Measurements from ENCODE around the gene SLC7A5.
"Not testable (repeated sequence)": the region's sequence is repeated elsewhere in the genome, so short reads cannot be mapped to it uniquely, and the experiment has no call there.

The SLC7A5 gene

DNA sequence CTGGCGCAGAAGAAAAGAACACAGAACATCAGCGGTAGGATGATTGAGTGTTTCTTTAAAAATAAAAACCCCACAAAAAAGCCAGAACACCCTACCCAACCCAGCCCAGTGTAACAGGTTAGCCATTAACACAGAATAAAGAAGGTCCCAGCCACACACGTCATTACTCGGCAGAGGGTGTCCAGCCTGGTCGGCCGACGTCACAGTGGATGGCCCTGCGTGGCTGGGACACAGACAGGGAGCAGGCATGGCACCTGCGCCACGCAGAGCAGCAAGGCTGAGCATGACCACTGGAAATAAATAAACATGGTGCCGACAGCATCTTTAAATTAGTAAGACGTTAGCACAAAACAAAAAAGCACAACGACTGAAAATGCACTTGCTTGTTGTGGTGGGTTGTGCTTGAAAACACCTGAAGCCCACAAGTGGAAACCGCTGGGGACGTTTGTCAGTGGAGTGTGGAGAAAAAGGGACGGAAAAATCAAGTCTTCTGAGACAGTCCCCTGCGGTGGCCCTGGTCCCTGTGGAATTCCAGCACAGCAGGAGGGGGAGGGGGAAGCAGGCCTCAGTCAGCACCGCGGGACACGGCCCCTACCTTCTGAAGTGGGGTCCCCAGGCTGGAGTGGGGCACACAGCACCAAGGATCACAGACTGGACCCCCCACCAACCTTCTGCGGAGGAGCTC, 39.2 kb downstream of the SLC7A5 start:
- CTCF ChIA-PET = interaction anchor here (0.6 to 10.8 kb wide), 2 partner anchors 19 to 50 kb away, joined by 3 to 157 read pairs; no protein-coding TSS in a partner anchor
- no peak for DNase-seq (ENCODE audit: low read depth, low spot score)
- no peak for TF ChIP-seq CTCF (IDR thresholded peaks at IDR 0.05; ENCODE audit: insufficient read depth, low read length, missing control alignments)
- POLR2A ChIA-PET = no interaction called here
- no peak overlapping the region for H3K4me3 ChIP-seq (ENCODE audit: low read depth, low read length)

GRCh38 chr16:87829622-87829980, 39.7 kb downstream of the SLC7A5 start:
- POLR2A ChIA-PET = no interaction called here
- no peak for DNase-seq (ENCODE audit: low read depth, low spot score)
- CTCF ChIA-PET = interaction anchor here (1.6 kb wide), 1 partner anchor 19 kb away, joined by 9 read pairs; no protein-coding TSS in a partner anchor
- no peak for TF ChIP-seq CTCF (IDR thresholded peaks at IDR 0.05; ENCODE audit: insufficient read depth, low read length, missing control alignments)
- no peak overlapping the region for H3K4me3 ChIP-seq (ENCODE audit: low read depth, low read length)

GRCh38 chr16:87828907-87829621, 40.2 kb downstream of the SLC7A5 start:
- TF ChIP-seq CTCF (IDR thresholded peaks at IDR 0.05; ENCODE audit: insufficient read depth, low read length, missing control alignments) = no peak
- ChIA-PET POLR2A (interaction anchor here (0.6 to 1.0 kb wide), 2 partner anchors 18 to 22 kb away, joined by 3 read pairs; no protein-coding TSS in a partner anchor), CTCF (interaction anchor here (1.6 kb wide), 1 partner anchor 20 kb away, joined by 9 read pairs; no protein-coding TSS in a partner anchor)
- no peak overlapping the region for H3K4me3 ChIP-seq (ENCODE audit: low read depth, low read length)
- no peak for DNase-seq (ENCODE audit: low read depth, low spot score)

DNA sequence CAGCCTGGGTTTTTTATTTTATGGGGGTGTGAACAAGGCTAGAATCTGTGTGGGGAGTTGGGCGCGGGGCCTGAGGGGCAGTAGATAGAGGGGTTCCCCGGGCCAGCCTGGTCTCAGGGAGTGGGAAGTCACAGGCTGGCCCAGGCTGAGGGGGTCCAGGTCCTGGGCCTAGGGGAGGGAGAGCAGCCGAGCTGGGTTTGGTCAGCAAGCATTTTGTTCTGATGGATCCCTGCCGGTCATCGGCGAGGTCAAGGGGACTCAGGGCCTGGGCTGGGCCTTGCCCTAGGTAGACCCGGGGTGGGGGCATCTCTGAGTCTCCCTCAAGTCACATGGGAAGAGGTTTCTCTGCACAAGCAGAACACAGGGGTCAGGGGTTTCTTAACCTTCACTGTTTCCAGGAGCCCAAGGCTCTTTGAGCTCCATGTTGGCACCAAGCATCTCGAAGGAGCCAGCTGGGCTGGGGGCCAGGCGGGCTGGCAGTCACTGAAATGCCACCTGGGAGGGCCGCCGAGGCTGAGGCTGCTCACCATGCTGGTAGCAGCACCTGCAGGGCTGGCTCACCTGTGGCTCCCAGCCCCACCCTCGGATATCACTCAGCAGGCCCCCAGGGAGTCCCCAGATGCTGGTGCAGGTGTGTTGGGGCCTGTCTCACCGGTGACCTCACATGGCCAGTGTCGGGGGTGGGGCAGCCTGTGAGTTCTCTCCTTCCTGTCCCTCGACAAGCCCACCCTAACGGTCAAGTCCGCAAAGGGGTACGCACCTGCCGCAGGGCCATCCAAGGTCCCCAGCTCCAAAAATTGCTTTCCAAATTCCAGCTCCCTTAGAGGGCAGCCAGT, 41.0 kb downstream of the SLC7A5 start:
- H3K4me3 ChIP-seq (ENCODE audit: low read depth, low read length) = no peak overlapping the region
- TF ChIP-seq CTCF (IDR thresholded peaks at IDR 0.05; ENCODE audit: insufficient read depth, low read length, missing control alignments) = no peak
- DNase-seq (ENCODE audit: low read depth, low spot score) = no peak
- POLR2A ChIA-PET = interaction anchor here (0.6 to 1.0 kb wide), 2 partner anchors 18 to 22 kb away, joined by 3 read pairs; no protein-coding TSS in a partner anchor
- CTCF ChIA-PET = interaction anchor here (1.2 to 2.0 kb wide), 3 partner anchors 8 to 23 kb away, joined by 3 to 9 read pairs (median 9); no protein-coding TSS in a partner anchor

DNA sequence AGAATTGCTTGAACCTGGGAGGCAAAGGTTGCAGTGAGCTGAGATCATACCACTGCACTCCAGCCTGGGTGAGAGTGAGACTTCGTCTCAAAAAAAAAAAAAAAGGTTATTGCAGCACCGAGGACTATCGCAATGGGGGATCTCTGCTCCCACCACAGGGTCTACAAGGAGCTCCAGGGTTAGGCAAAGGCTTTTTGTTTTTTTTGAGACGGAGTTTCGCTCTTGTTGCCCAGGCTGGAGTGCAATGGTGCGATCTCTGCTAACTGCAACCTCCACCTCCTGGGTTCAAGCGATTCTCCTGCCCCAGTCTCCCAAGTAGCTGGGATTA, 41.8 kb downstream of the SLC7A5 start:
- POLR2A ChIA-PET; H3K4me3 ChIP-seq (ENCODE audit: low read depth, low read length); DNase-seq (ENCODE audit: low read depth, low spot score): not testable (repeated sequence)
- CTCF ChIA-PET = interaction anchor here (1.2 to 2.0 kb wide), 3 partner anchors 9 to 24 kb away, joined by 3 to 9 read pairs (median 4); no protein-coding TSS in a partner anchor

GRCh38 chr16:87826798-87827587, 42.3 kb downstream of the SLC7A5 start:
- no peak for DNase-seq (ENCODE audit: low read depth, low spot score)
- no peak for TF ChIP-seq CTCF (IDR thresholded peaks at IDR 0.05; ENCODE audit: insufficient read depth, low read length, missing control alignments)
- ChIA-PET CTCF (interaction anchor here (1.2 to 2.3 kb wide), 4 partner anchors 10 to 24 kb away, joined by 3 to 10 read pairs (median 6); no protein-coding TSS in a partner anchor), POLR2A (no interaction called here)
- no peak overlapping the region for H3K4me3 ChIP-seq (ENCODE audit: low read depth, low read length)

- DNase-seq (ENCODE audit: low read depth, low spot score); POLR2A ChIA-PET; H3K4me3 ChIP-seq (ENCODE audit: low read depth, low read length): not testable (repeated sequence)
- CTCF ChIA-PET = interaction anchor here (1.3 to 2.3 kb wide), 4 partner anchors 10 to 47 kb away, joined by 3 to 10 read pairs (median 8); no protein-coding TSS in a partner anchor
These were observed 42.9 kb downstream of the SLC7A5 start for GRCh38 chr16:87826407-87826797.

- POLR2A ChIA-PET = not testable (repeated sequence)
These were observed 43.5 kb downstream of the SLC7A5 start for GRCh38 chr16:87825842-87826120.

More at GRCh38 chr16:87825842-87826120, 43.5 kb downstream of the SLC7A5 start:
- not testable (repeated sequence) for H3K4me3 ChIP-seq (ENCODE audit: low read depth, low read length); DNase-seq (ENCODE audit: low read depth, low spot score)
- CTCF ChIA-PET = interaction anchor here (1.3 to 2.3 kb wide), 4 partner anchors 18 to 47 kb away, joined by 3 to 10 read pairs (median 6); no protein-coding TSS in a partner anchor

All from AG04449 (cell line).